Adrenal gland (tissue), 12 donors: ENCODE measurements around the gene AK4. TPM values are rescaled to one million over a fixed set of nuclear protein-coding genes. Genes with fewer than 3 reads are reported as not detected.

ENCODE experiments used
- DNase-seq, 7 donors: peaks; one replicate each; pipeline ENCODE4 v3.0.0-alpha.2; 2019 to 2020
- H3K27ac ChIP-seq, 5 donors: fragments of 200-600 bp; sonication (generic) in 4 of 5; 1 replicate in 3 of 5; 2 replicates in 2 of 5; pipeline versions ENCODE4 v1.5.1 to v1.8.0; 2016 to 2020; ENCODE audit warnings: mild to moderate bottlenecking in 1 of 5
- H3K27me3 ChIP-seq: fragments of 200-600 bp; 2 replicates; pipeline ENCODE4 v1.8.0; 2021
- H3K36me3 ChIP-seq, 2 donors: fragments of 200-600 bp; replicated peaks in 1 of 2; 1 replicate in 1 of 2; 2 replicates in 1 of 2; pipeline versions ENCODE4 v1.5.1 to v1.8.0; 2018 to 2022
- H3K4me1 ChIP-seq, 2 donors: fragments of 200-600 bp; replicated peaks in 1 of 2; 1 replicate in 1 of 2; 2 replicates in 1 of 2; pipeline versions ENCODE4 v1.5.1 to v1.8.0; 2018 to 2021
- H3K4me3 ChIP-seq, 4 donors: fragments of 200-600 bp; sonication (generic) in 3 of 4; one replicate each; pipeline ENCODE4 v1.5.1; 2016 to 2018
- H3K9me3 ChIP-seq, 3 donors: fragments of 200-600 bp; sonication (generic) in 1 of 3; replicated peaks in 1 of 3; 1 replicate in 2 of 3; 2 replicates in 1 of 3; pipeline versions ENCODE4 v1.5.1 to v1.8.0; 2016 to 2021
- POLR2A ChIP-seq, 2 donors: fragments of 450-650 bp; IDR thresholded peaks; one replicate each; pipeline ENCODE4 v1.6.1; 2017; ENCODE audit warnings: antibody characterized with exemption in 2 of 2, mild to moderate bottlenecking in 2 of 2, moderate library complexity in 1 of 2
- WGBS, 4 donors: extraction: QIAGEN DNeasy Blood & Tissue Kit in 2 of 4; methylation state at CpG; one replicate each; pipeline versions ENCODE4 v1.1.5 to v1.1.7; 2013 to 2017; 5-methylcytosine and 5-hydroxymethylcytosine counted together
- intact Hi-C, 2 donors: fragments of 100-400 bp; cut with DNase I; formaldehyde crosslinking; loops; one replicate each; pipeline versions ENCODE4 v1.14.1 to v1.15.0; 2022 to 2023
- polyA plus RNA-seq, 3 donors: library from polyadenylated mRNA; stranded (reverse); fragments of 200-250 nt in 2 of 3; fragments of 350-450 nt in 1 of 3; fragmentation: Illumina TruSeq in 1 of 3; extraction: RNeasy Lipid Tissue Mini Kit (QIAGEN cat#74804) in 1 of 3; gene quantifications; one replicate each; pipeline ENCODE4 v1.2.3, GENCODE V29; 2013 to 2014
- total RNA-seq, 9 donors: library from RNA; depleted of rRNA in 4 of 9; stranded (reverse); fragments of >200 nt in 4 of 9; fragments of 120-200 nt in 1 of 9; fragmentation: NEBNext Ultra II Directional in 1 of 9; extraction: Animal tissue kit (Norgen Biotek cat#: 25700) in 1 of 9; gene quantifications; one replicate each; pipeline versions ENCODE4 v1.1.0 to v1.2.4, GENCODE V29; 2013 to 2023
- TF ChIP-seq, protein P1 (sequence below), 6 experiments: fragments of 450-650 bp in 4 of 6; fragments of 200-600 bp in 2 of 6; sonication (generic) in 1 of 6; IDR thresholded peaks; 1 replicate in 5 of 6; 2 replicates in 1 of 6; pipeline versions ENCODE4 v1.5.1 to v1.8.0; 2016 to 2021; ENCODE audit warnings: antibody characterized with exemption in 6 of 6, mild to moderate bottlenecking in 2 of 6, moderate library complexity in 1 of 6
- donor health status: healthy with polysubstance abuse.
- donor health status: Bipolar disorder and iron deficiency.
- donor health status: DM: yes; HTN: yes; CAD: no.
- donor health status: DM: no; HTN: no; CAD: no.
- donor health status: DM: no; HTN: no; CAD: no.
- donor health status: DM: yes; HTN: yes; CAD: no.

AK4 gene
- total and polyA plus RNA-seq, 12 donors, result 0.67 to 12.4 (median 2.5) TPM

DNA sequence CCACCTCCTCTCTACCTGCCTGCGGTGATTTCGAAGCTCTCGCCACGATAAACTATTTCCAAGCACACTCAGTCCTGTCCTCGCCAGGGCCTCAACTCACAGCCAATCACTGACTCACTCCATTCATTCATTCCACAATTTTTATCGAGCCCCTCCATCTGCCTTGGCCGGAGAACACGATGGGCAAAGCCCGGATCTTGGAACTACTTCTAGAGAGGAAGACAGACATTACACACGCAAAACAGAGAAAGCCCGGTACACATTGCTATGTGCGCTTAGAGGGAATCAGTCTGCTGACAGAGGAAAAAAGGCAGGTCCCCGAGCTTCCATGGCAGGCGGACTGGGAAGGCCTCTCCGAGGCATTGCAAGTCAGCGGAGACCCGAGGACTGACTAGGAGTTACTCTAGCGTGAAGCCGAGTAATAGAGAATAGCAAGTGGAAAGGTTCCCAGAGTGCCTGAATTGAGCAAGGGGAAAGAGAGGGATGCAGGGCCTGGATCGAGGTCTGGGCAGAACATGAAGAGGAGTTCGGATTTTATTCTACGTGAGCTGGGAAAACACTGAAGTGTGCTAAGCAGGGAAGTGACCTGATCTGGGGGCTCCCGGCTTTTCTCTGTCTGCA is 107.1 kb downstream of the AK4 start:
- peaks cover 5 to 29% of the 10 kb centered on the region in 2 donors for H3K4me1 ChIP-seq
- H3K36me3 ChIP-seq, result no peaks in the 10 kb centered on the region
- DNase-seq, result peak in 4 of 7 donors; percentile 21 to 39 (median 34)
- peak overlapping the region in 3 of 5 donors; percentile 71 to 84 (median 79) for H3K27ac ChIP-seq
- intact Hi-C loops, result loop anchor here in 1 of 2 donors (10.0 kb wide), 1 partner anchor 170 kb away; the partner anchor contains the start of genes LEPR and LEPROT
- no peak for TF ChIP-seq POLR2A (IDR thresholded peaks at IDR 0.05)
- TF ChIP-seq, protein P1, sequence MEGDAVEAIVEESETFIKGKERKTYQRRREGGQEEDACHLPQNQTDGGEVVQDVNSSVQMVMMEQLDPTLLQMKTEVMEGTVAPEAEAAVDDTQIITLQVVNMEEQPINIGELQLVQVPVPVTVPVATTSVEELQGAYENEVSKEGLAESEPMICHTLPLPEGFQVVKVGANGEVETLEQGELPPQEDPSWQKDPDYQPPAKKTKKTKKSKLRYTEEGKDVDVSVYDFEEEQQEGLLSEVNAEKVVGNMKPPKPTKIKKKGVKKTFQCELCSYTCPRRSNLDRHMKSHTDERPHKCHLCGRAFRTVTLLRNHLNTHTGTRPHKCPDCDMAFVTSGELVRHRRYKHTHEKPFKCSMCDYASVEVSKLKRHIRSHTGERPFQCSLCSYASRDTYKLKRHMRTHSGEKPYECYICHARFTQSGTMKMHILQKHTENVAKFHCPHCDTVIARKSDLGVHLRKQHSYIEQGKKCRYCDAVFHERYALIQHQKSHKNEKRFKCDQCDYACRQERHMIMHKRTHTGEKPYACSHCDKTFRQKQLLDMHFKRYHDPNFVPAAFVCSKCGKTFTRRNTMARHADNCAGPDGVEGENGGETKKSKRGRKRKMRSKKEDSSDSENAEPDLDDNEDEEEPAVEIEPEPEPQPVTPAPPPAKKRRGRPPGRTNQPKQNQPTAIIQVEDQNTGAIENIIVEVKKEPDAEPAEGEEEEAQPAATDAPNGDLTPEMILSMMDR (IDR thresholded peaks at IDR 0.05), result no peak
- no peaks in the 10 kb centered on the region for H3K27me3 ChIP-seq
- WGBS, 4 donors, result 10 to 14% (median 11%) methylated on average over 23 of the region's 23 CpGs
- peak overlapping the region in 3 of 4 donors; percentile 9 to 90 (median 64) for H3K4me3 ChIP-seq
- no peaks in the 10 kb centered on the region for H3K9me3 ChIP-seq

DNA sequence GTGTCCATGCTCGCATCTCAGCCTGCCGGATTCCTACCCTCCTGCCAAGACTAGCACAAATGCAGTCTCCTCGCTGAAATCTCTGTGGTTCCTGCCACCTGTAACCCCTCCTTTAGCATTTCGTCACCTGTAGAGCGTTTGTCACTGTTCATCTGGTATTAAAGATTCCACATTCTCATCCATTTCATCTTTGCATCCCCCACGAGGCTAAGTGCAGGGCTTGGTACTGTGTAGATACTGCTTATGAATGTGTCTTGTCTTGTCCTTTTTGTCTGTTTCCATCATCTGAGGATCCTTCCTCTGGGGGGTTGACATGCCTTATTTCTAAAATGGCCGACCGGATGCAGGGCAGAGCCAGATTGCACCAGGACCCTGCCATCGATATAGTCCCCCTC is 107.7 kb downstream of the AK4 start:
- no peaks in the 10 kb centered on the region for H3K36me3 ChIP-seq
- peak overlapping the region in 3 of 5 donors; percentile 71 to 84 (median 79) for H3K27ac ChIP-seq
- H3K4me1 ChIP-seq, result peaks cover 9 to 34% of the 10 kb centered on the region in 2 donors
- no peak for TF ChIP-seq POLR2A (IDR thresholded peaks at IDR 0.05)
- TF ChIP-seq, protein P1 (IDR thresholded peaks at IDR 0.05), result no peak
- H3K4me3 ChIP-seq, result no peak overlapping the region
- H3K27me3 ChIP-seq, result no peaks in the 10 kb centered on the region
- H3K9me3 ChIP-seq, result no peaks in the 10 kb centered on the region
- DNase-seq, result no peak
- 70 to 74% (median 74%) methylated on average over 9 of the region's 9 CpGs for WGBS, 4 donors
- intact Hi-C loops, result loop anchor here in 1 of 2 donors (10.0 kb wide), 1 partner anchor 169 kb away; the partner anchor contains the start of genes LEPR and LEPROT

DNA sequence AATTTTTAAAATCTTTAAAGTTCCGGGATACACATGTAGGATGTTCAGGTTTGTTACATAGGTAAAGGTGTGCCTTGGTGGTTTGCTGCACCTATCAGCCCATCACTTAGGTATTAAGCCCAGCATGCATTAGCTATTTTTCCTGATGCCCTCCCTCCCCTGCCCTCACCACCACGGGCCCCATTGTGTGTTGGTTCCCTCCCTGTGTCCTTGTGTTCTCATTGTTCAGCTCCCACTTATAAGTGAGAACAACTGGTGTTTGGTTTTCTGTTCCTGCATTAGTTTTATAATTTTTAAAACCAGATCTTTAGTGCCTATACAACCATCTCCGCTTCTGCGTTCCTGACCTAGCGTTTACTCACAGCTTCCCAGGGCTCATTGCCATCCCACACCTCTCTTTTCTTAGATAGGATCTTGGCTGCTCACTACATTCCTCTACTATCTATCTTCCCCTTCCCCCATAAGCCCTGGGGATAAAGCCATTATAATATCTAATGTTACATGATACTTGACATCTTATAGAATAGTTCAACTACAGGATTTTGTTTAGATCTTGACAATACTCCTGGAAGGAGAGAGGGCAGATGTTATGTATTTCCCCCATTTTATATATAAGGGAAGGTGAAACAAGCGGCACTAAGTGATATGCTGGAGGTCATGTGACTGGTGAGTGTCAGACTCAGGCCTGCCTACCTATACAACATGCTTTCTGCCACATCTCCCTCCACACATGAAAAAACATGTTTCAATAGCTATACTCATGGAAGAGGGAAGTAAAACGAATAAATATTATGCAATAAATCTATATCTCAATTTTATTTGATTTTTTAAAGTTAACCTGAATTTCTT is 109.1 kb downstream of the AK4 start:
- no peaks in the 10 kb centered on the region for H3K36me3 ChIP-seq
- no peak for DNase-seq
- no peaks in the 10 kb centered on the region for H3K27me3 ChIP-seq
- H3K4me1 ChIP-seq, result peaks cover 9 to 41% of the 10 kb centered on the region in 2 donors
- H3K27ac ChIP-seq, result no peak overlapping the region
- 80 to 85% (median 83%) methylated on average over 7 of the region's 7 CpGs for WGBS, 4 donors
- no peak for TF ChIP-seq POLR2A (IDR thresholded peaks at IDR 0.05)
- H3K4me3 ChIP-seq, result no peak overlapping the region
- intact Hi-C loops, result loop anchor here in 1 of 2 donors (10.0 kb wide), 1 partner anchor 168 kb away; the partner anchor contains the start of genes LEPR and LEPROT
- no peaks in the 10 kb centered on the region for H3K9me3 ChIP-seq

- H3K27ac ChIP-seq, result no peak overlapping the region
- no peaks in the 10 kb centered on the region for H3K27me3 ChIP-seq
- TF ChIP-seq POLR2A (IDR thresholded peaks at IDR 0.05), result no peak
- TF ChIP-seq, protein P1 (IDR thresholded peaks at IDR 0.05), result no peak
- intact Hi-C loops, result loop anchor here in 1 of 2 donors (10.0 kb wide), 1 partner anchor 167 kb away; the partner anchor contains the start of genes LEPR and LEPROT
- H3K4me1 ChIP-seq, result peaks cover 9 to 41% of the 10 kb centered on the region in 2 donors
- H3K9me3 ChIP-seq, result no peaks in the 10 kb centered on the region
- DNase-seq, result no peak
- H3K4me3 ChIP-seq, result no peak overlapping the region
- no peaks in the 10 kb centered on the region for H3K36me3 ChIP-seq
Observed at GRCh38 chr1:65258106-65258505, 110.1 kb downstream of the AK4 start.
